HG02840 (cell line): ENCODE results near the gene UNK.

ENCODE experiments used
- ATAC-seq: cut with Tn5 transposase; IDR thresholded peaks from one replicate; pipeline ENCODE4 v1.9.1; 2021; ENCODE audit warnings: mild to moderate bottlenecking, moderate library complexity, moderate number of reproducible peaks; ENCODE audit not compliant: unreplicated experiment, low FRiP score

The UNK gene

GRCh38 chr17:75784473-75785015, at the start of gene UNK:
Gene UNK, plus strand, starts transcription at chr17:75784806. Its CDS starts 75 bp downstream, at chr17:75784881.
- peak; percentile 65 for ATAC-seq

GRCh38 chr17:75736173-75736835, 48.3 kb upstream of the UNK start:
- no peak for ATAC-seq

- ATAC-seq = no peak
Measured at GRCh38 chr17:75737133-75737962, 47.3 kb upstream of the UNK start.

- no peak for ATAC-seq
Measured at GRCh38 chr17:75738218-75738802, 46.3 kb upstream of the UNK start.

- ATAC-seq = no peak
Measured at GRCh38 chr17:75739174-75739573, 45.4 kb upstream of the UNK start.

GRCh38 chr17:75739801-75740200, 44.8 kb upstream of the UNK start:
- no peak for ATAC-seq

GRCh38 chr17:75740215-75740614, 44.4 kb upstream of the UNK start:
- ATAC-seq = no peak

- ATAC-seq = no peak
Measured at GRCh38 chr17:75740631-75741077, 44.0 kb upstream of the UNK start.

GRCh38 chr17:75742337-75742736, 42.3 kb upstream of the UNK start:
- no peak for ATAC-seq

- ATAC-seq = no peak
Measured at GRCh38 chr17:75743625-75744206, 40.9 kb upstream of the UNK start.

- no peak for ATAC-seq
Measured at GRCh38 chr17:75748706-75749105, 35.9 kb upstream of the UNK start.

GRCh38 chr17:75749545-75750389, 34.8 kb upstream of the UNK start:
- ATAC-seq = no peak

- ATAC-seq = no peak
Measured at GRCh38 chr17:75750661-75751423, 33.8 kb upstream of the UNK start.

GRCh38 chr17:75751676-75752404, 32.8 kb upstream of the UNK start:
- ATAC-seq = no peak

GRCh38 chr17:75752405-75752709, 32.2 kb upstream of the UNK start:
- no peak for ATAC-seq

- no peak for ATAC-seq
Measured at GRCh38 chr17:75752802-75753513, 31.6 kb upstream of the UNK start.

GRCh38 chr17:75753514-75754377, 30.9 kb upstream of the UNK start:
- no peak for ATAC-seq
